Posterior cingulate gyrus (tissue), 11 donors: ENCODE measurements around the gene HES2.
A peak's percentile ranks its signal among the peaks of the same experiment; 100 is the strongest.
"Not testable (repeated sequence)": the region's sequence is repeated elsewhere in the genome, so short reads cannot be mapped to it uniquely, and the experiment has no call there.

Source experiments
- DNase-seq, 10 donors: peaks; one replicate each; pipeline versions ENCODE4 v3.0.0 to v3.0.0-alpha.2; 2020 to 2021; ENCODE audit warnings: mixed read lengths in 3 of 10
- intact Hi-C: fragments of 100-400 bp; cut with DNase I; formaldehyde crosslinking; loops from one replicate; pipeline ENCODE4 v1.15.1; 2023

The HES2 gene

GRCh38 chr1:6437012-6437700, 17.4 kb upstream of the HES2 start:
- peak; percentile 32 to 95 (median 54) for DNase-seq

GRCh38 chr1:6436277-6436676, 16.6 kb upstream of the HES2 start:
- DNase-seq: not testable (repeated sequence)
- intact Hi-C loops: loop anchor here (10.0 kb wide), 1 partner anchor 191 kb away; the partner anchor contains the start of gene HES3

More at GRCh38 chr1:6437012-6437700, 17.4 kb upstream of the HES2 start:
- intact Hi-C loops: loop anchor here (10.0 kb wide), 1 partner anchor 192 kb away; the partner anchor contains the start of gene HES3

- DNase-seq: no peak
- intact Hi-C loops: loop anchor here (10.0 kb wide), 1 partner anchor 191 kb away; the partner anchor contains the start of gene HES3
These were observed 15.8 kb upstream of the HES2 start for GRCh38 chr1:6435547-6435946.

GRCh38 chr1:6435129-6435528, 15.4 kb upstream of the HES2 start:
- intact Hi-C loops: loop anchor here (10.0 kb wide), 1 partner anchor 190 kb away; the partner anchor contains the start of gene HES3
- DNase-seq: no peak

- intact Hi-C loops: loop anchor here (10.0 kb wide), 1 partner anchor 189 kb away; the partner anchor contains the start of gene HES3
These were observed 14.5 kb upstream of the HES2 start for GRCh38 chr1:6434186-6434585.

GRCh38 chr1:6431645-6432579, 12.2 kb upstream of the HES2 start:
- intact Hi-C loops: loop anchor here (10.0 kb wide), 1 partner anchor 187 kb away; the partner anchor contains the start of gene HES3

More at GRCh38 chr1:6434186-6434585, 14.5 kb upstream of the HES2 start:
- DNase-seq: no peak

GRCh38 chr1:6429660-6430411, 10.1 kb upstream of the HES2 start:
- peak in 8 of 10 donors; percentile 40 to 95 (median 72) for DNase-seq
- intact Hi-C loops: loop anchor here (10.0 kb wide), 1 partner anchor 185 kb away; the partner anchor contains the start of gene HES3

More at GRCh38 chr1:6431645-6432579, 12.2 kb upstream of the HES2 start:
- not testable (repeated sequence) for DNase-seq

- DNase-seq, intact Hi-C loops: not testable (repeated sequence)
These were observed 8.7 kb upstream of the HES2 start for GRCh38 chr1:6428453-6428852.

- DNase-seq: no peak
- intact Hi-C loops: no loop called here
These were observed 8.0 kb upstream of the HES2 start for GRCh38 chr1:6427441-6428390.

GRCh38 chr1:6426972-6427350, 7.2 kb upstream of the HES2 start:
- no peak for DNase-seq
- intact Hi-C loops: no loop called here

- no peak for DNase-seq
- intact Hi-C loops: no loop called here
These were observed 6.7 kb upstream of the HES2 start for GRCh38 chr1:6426277-6426971.

GRCh38 chr1:6425658-6426057, 5.9 kb upstream of the HES2 start:
- intact Hi-C loops: no loop called here
- no peak for DNase-seq

- peak in 1 of 10 donors; percentile 65 for DNase-seq
- intact Hi-C loops: no loop called here
These were observed 5.2 kb upstream of the HES2 start, which contains the start of gene ESPN for GRCh38 chr1:6424619-6425593. TSS of gene ESPN (plus strand) at chr1:6424776. CDS start at chr1:6424956, 180 bp downstream.

GRCh38 chr1:6424000-6424565, 4.4 kb upstream of the HES2 start:
- intact Hi-C loops: no loop called here
- no peak for DNase-seq

GRCh38 chr1:6423321-6423999, 3.7 kb upstream of the HES2 start:
- DNase-seq: peak in 3 of 10 donors; percentile 18 to 37 (median 23)
- intact Hi-C loops: no loop called here

- intact Hi-C loops: no loop called here
- DNase-seq: no peak
These were observed 1.5 kb upstream of the HES2 start for GRCh38 chr1:6421266-6421665.
